ENCODE results near the gene MEN1.

The MEN1 gene

GRCh38 chr11:64766881-64767280 is 43.5 kb downstream of the MEN1 start:
- Histone ChIP-seq H4K20me1 (ENCODE audit: insufficient read depth, low read length) (peaks cover 32% of the 10 kb centered on the region), H3K9me2 (replicated peaks; ENCODE audit: insufficient read depth, low read length) (no peaks in the 10 kb centered on the region), H3K9ac (ENCODE audit: low read length) (no peak overlapping the region), H3K79me2 (ENCODE audit: low read length) (peaks cover 52% of the 10 kb centered on the region), H3F3A (ENCODE audit: insufficient read depth, low read length) (peaks cover 34% of the 10 kb centered on the region), H2AFZ (ENCODE audit: low read length) (no peak overlapping the region), H3K36me3 (replicated peaks; ENCODE audit: insufficient read depth, low read length) (peaks cover 55% of the 10 kb centered on the region), H3K27ac (ENCODE audit: low read length) (no peak overlapping the region), H3K9me3 (replicated peaks; ENCODE audit: insufficient read depth, low read length) (no peaks in the 10 kb centered on the region), H3K4me3 (ENCODE audit: low read length) (no peak overlapping the region), H3K4me2 (ENCODE audit: low read depth, low read length) (no peak overlapping the region), H3K27me3 (replicated peaks; ENCODE audit: insufficient read depth, low read length) (no peaks in the 10 kb centered on the region), H3K4me1 (ENCODE audit: low read length) (no peaks in the 10 kb centered on the region)
- no peak for TF ChIP-seq CTCF (IDR thresholded peaks at IDR 0.05; ENCODE audit: low read length)
- no peak for TF ChIP-seq EZH2 (optimal IDR thresholded peaks at IDR 0.05; ENCODE audit: low read depth, low read length)
- no peak for TF ChIP-seq EZH2phosphoT487 (IDR thresholded peaks at IDR 0.05; ENCODE audit: low read length)
- DNase-seq, result no peak

GRCh38 chr11:64765851-64766665 is 44.3 kb downstream of the MEN1 start:
- H3K9me2 ChIP-seq (replicated peaks; ENCODE audit: insufficient read depth, low read length), result no peaks in the 10 kb centered on the region
- no peaks in the 10 kb centered on the region for H3K4me1 ChIP-seq (ENCODE audit: low read length)
- TF ChIP-seq CTCF (IDR thresholded peaks at IDR 0.05; ENCODE audit: low read length) (no peak), EZH2phosphoT487 (IDR thresholded peaks at IDR 0.05; ENCODE audit: low read length) (no peak), EZH2 (optimal IDR thresholded peaks at IDR 0.05; ENCODE audit: low read depth, low read length) (no peak)
- peaks cover 37% of the 10 kb centered on the region for H3F3A ChIP-seq (ENCODE audit: insufficient read depth, low read length)
- no peak overlapping the region for H3K27ac ChIP-seq (ENCODE audit: low read length)
- no peak for DNase-seq
- no peak overlapping the region for H2AFZ ChIP-seq (ENCODE audit: low read length)
- H3K27me3 ChIP-seq (replicated peaks; ENCODE audit: insufficient read depth, low read length), result no peaks in the 10 kb centered on the region
- H3K4me3 ChIP-seq (ENCODE audit: low read length), result no peak overlapping the region
- H3K9me3 ChIP-seq (replicated peaks; ENCODE audit: insufficient read depth, low read length), result no peaks in the 10 kb centered on the region
- H3K79me2 ChIP-seq (ENCODE audit: low read length), result peaks cover 44% of the 10 kb centered on the region
- no peak overlapping the region for H3K4me2 ChIP-seq (ENCODE audit: low read depth, low read length)
- H3K36me3 ChIP-seq (replicated peaks; ENCODE audit: insufficient read depth, low read length), result peaks cover 49% of the 10 kb centered on the region
- peaks cover 24% of the 10 kb centered on the region for H4K20me1 ChIP-seq (ENCODE audit: insufficient read depth, low read length)
- H3K9ac ChIP-seq (ENCODE audit: low read length), result no peak overlapping the region

GRCh38 chr11:64765291-64765850 is 45.0 kb downstream of the MEN1 start:
- Histone ChIP-seq H2AFZ (ENCODE audit: low read length) (no peak overlapping the region), H3K9me2 (replicated peaks; ENCODE audit: insufficient read depth, low read length) (no peaks in the 10 kb centered on the region), H3K36me3 (replicated peaks; ENCODE audit: insufficient read depth, low read length) (peaks cover 42% of the 10 kb centered on the region), H3K9me3 (replicated peaks; ENCODE audit: insufficient read depth, low read length) (no peaks in the 10 kb centered on the region), H3K79me2 (ENCODE audit: low read length) (peaks cover 37% of the 10 kb centered on the region), H3K27ac (ENCODE audit: low read length) (no peak overlapping the region), H3K9ac (ENCODE audit: low read length) (no peak overlapping the region), H3K4me2 (ENCODE audit: low read depth, low read length) (no peak overlapping the region), H4K20me1 (ENCODE audit: insufficient read depth, low read length) (peaks cover 19% of the 10 kb centered on the region), H3K4me3 (ENCODE audit: low read length) (no peak overlapping the region), H3K27me3 (replicated peaks; ENCODE audit: insufficient read depth, low read length) (no peaks in the 10 kb centered on the region), H3K4me1 (ENCODE audit: low read length) (no peaks in the 10 kb centered on the region), H3F3A (ENCODE audit: insufficient read depth, low read length) (peaks cover 42% of the 10 kb centered on the region)
- TF ChIP-seq EZH2phosphoT487 (IDR thresholded peaks at IDR 0.05; ENCODE audit: low read length) (no peak), CTCF (IDR thresholded peaks at IDR 0.05; ENCODE audit: low read length) (no peak), EZH2 (optimal IDR thresholded peaks at IDR 0.05; ENCODE audit: low read depth, low read length) (no peak)
- DNase-seq, result no peak
